OCI-LY3 (cell line): Measurements from ENCODE around the gene SPECC1L.
"Not testable (repeated sequence)": the region's sequence is repeated elsewhere in the genome, so short reads cannot be mapped to it uniquely, and the experiment has no call there.

Source experiments
- CTCF ChIP-seq: fragments of 200-600, 300-600 bp; sonication (generic); IDR thresholded peaks from 2 replicates; pipeline ENCODE4 v1.5.1; 2014; ENCODE audit warnings: antibody characterized with exemption, low read length, low read depth
- EZH2phosphoT487 ChIP-seq: fragments of 200-600 bp; shearing (Covaris generic); IDR thresholded peaks from 2 replicates; pipeline ENCODE4 v1.6.1; 2018; ENCODE audit warnings: antibody characterized with exemption, mixed run types, low read depth

GRCh38 chr22:24294913-24295312, 24.3 kb downstream of the SPECC1L start:
- not testable (repeated sequence) for TF ChIP-seq EZH2phosphoT487, CTCF
